ENCODE results near the gene HMCN2.

DNA sequence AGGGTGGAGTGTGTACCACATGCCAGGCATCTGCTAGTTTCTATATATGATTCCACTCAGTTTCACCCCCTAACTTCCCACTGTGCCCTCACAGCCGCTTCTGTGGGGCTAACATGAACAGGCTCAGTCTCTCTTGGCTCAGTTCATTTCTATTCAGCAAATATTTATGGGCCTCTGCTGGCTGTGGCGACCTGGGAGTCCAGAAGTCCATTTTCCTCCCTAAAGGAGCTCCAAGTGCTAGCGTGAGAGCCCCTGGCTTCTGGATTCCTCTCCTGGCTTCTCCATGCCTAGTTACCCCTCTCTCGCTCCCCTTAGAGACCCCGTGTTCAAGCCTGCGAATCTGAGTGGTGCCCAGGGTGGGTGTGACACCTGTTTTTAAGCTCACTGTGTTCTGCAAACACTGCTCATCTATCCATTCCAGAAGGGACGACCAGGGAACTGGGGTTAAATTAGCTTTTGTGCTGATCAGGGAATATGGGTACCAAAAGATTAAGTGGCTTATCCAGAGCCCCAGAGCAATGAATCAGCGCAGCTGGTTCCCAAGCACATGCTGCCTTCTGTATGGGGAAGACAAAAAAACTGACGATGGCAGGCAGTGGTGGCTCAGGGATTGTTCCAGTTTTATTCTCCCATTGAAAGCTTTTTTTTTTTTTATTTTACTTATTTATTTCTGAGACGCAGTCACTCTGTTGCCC is 57.6 kb downstream of the HMCN2 start:
- no peak for TF ChIP-seq EZH2phosphoT487 (IDR thresholded peaks at IDR 0.05; ENCODE audit: low read depth)
- TF ChIP-seq, protein P1, sequence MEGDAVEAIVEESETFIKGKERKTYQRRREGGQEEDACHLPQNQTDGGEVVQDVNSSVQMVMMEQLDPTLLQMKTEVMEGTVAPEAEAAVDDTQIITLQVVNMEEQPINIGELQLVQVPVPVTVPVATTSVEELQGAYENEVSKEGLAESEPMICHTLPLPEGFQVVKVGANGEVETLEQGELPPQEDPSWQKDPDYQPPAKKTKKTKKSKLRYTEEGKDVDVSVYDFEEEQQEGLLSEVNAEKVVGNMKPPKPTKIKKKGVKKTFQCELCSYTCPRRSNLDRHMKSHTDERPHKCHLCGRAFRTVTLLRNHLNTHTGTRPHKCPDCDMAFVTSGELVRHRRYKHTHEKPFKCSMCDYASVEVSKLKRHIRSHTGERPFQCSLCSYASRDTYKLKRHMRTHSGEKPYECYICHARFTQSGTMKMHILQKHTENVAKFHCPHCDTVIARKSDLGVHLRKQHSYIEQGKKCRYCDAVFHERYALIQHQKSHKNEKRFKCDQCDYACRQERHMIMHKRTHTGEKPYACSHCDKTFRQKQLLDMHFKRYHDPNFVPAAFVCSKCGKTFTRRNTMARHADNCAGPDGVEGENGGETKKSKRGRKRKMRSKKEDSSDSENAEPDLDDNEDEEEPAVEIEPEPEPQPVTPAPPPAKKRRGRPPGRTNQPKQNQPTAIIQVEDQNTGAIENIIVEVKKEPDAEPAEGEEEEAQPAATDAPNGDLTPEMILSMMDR (IDR thresholded peaks at IDR 0.05; ENCODE audit: low read depth, low read length) = no peak

Data from OCI-LY3 (cell line).